A549 (cell line): ENCODE measurements around the gene PDCD2. TPM values are rescaled to one million over a fixed set of nuclear protein-coding genes. Genes with fewer than 3 reads are reported as not detected.

ENCODE experiments used
- ATAC-seq, 2 experiments: fragments of 200-7000 bp in 1 of 2; fragments of >200 bp in 1 of 2; cut with Nextera tagmentation in 1 of 2; cut with Tn5 transposase in 1 of 2; 3 replicates each; pipeline versions ENCODE4 v1.8.0 to v1.9.1; 2018 to 2020; ENCODE audit warnings: mild to moderate bottlenecking in 1 of 2, moderate library complexity in 1 of 2
- CTCF ChIA-PET: fragments of 300-600 bp; sonication (Branson Sonifier 250); formaldehyde crosslinking; extraction: SDS; loops from one replicate; lab custom pipeline; 2021; ENCODE audit warnings: antibody characterized with exemption, inconsistent platforms; lab: Yijun Ruan, JAX
- POLR2A ChIA-PET: fragments of 350-600 bp; formaldehyde crosslinking; extraction: SDS; loops from one replicate; lab custom pipeline; 2021; ENCODE audit warnings: antibody characterized with exemption, inconsistent platforms; lab: Yijun Ruan, JAX
- DNase-seq, 2 experiments: peaks; one replicate each; pipeline versions ENCODE4 v3.0.0 to v3.0.0-alpha.2; 2011 to 2016; ENCODE audit warnings: low read depth in 1 of 2, low spot score in 1 of 2
- FAIRE-seq: peaks from 2 replicates; lab custom pipeline; 2011; peaks lifted over from hg19 to GRCh38; lab: Jason Lieb, UNC
- H3K27ac ChIP-seq, 2 experiments: fragments of >200 bp; sonication (Bioruptor Twin); formaldehyde crosslinking; 3 replicates each; pipeline ENCODE4 v1.5.1; 2016 to 2017
- H3K4me1 ChIP-seq: fragments of >200 bp; sonication (Bioruptor Twin); formaldehyde crosslinking; 3 replicates; pipeline ENCODE4 v1.6.1; 2016
- H3K4me2 ChIP-seq: fragments of >200 bp; sonication (Bioruptor Twin); formaldehyde crosslinking; 3 replicates; pipeline ENCODE4 v1.6.1; 2016
- H3K4me3 ChIP-seq: fragments of >200 bp; sonication (Bioruptor Twin); formaldehyde crosslinking; 3 replicates; pipeline ENCODE4 v1.5.1; 2016
- H3K9me3 ChIP-seq: fragments of >200 bp; sonication (Bioruptor Twin); formaldehyde crosslinking; 3 replicates; pipeline ENCODE4 v1.6.1; 2016
- BCL3 ChIP-seq: fragments of >200 bp; sonication (Bioruptor Twin); formaldehyde crosslinking; IDR thresholded peaks from 3 replicates; pipeline ENCODE4 v1.6.1; 2016
- CBX2 ChIP-seq: fragments of 200-600 bp; sonication (generic); IDR thresholded peaks from 2 replicates; pipeline ENCODE4 v1.6.1; 2016; ENCODE audit warnings: low read depth, mild to moderate bottlenecking, borderline replicate concordance
- CHD2 ChIP-seq: fragments of 150-350 bp; IDR thresholded peaks from 2 replicates; pipeline ENCODE4 v1.6.1; 2014; ENCODE audit warnings: low read length; ENCODE audit not compliant: partially characterized antibody
- EHF ChIP-seq: fragments of 250-450 bp; sonication (Bioruptor Pico); IDR thresholded peaks from 2 replicates; pipeline ENCODE4 v1.5.0; 2020; ENCODE audit warnings: mild to moderate bottlenecking
- EP300 ChIP-seq, 2 experiments: fragments of >200 bp; sonication (Bioruptor Twin); formaldehyde crosslinking; IDR thresholded peaks; 2 replicates in 1 of 2; 3 replicates in 1 of 2; pipeline ENCODE4 v1.6.1; 2016 to 2017
- FOSL2 ChIP-seq, 2 experiments: fragments of 450-650 bp in 1 of 2; fragments of >200 bp in 1 of 2; sonication (Bioruptor Twin) in 1 of 2; formaldehyde crosslinking; IDR thresholded peaks; 2 replicates each; pipeline versions ENCODE4 v1.5.0 to v1.6.1; 2016 to 2020; ENCODE audit warnings: mild to moderate bottlenecking in 1 of 2, moderate library complexity in 1 of 2
- HOXB5 ChIP-seq: fragments of 250-450 bp; sonication (Bioruptor Pico); IDR thresholded peaks from 2 replicates; pipeline ENCODE4 v1.5.0; 2020; ENCODE audit warnings: mild to moderate bottlenecking, moderate library complexity
- JUNB ChIP-seq: fragments of >200 bp; sonication (Bioruptor Twin); formaldehyde crosslinking; IDR thresholded peaks from 2 replicates; pipeline ENCODE4 v1.6.1; 2016
- KDM1A ChIP-seq: fragments of 200-600 bp; sonication (generic); IDR thresholded peaks from 2 replicates; pipeline ENCODE4 v1.6.1; 2016; ENCODE audit warnings: low read depth, mild to moderate bottlenecking
- MAX ChIP-seq: IDR thresholded peaks from 2 replicates; pipeline ENCODE4 v1.6.1; 2012
- MYC ChIP-seq: IDR thresholded peaks from 2 replicates; pipeline ENCODE4 v1.6.1; 2012; ENCODE audit warnings: mild to moderate bottlenecking, inconsistent platforms, low read length, improper control_type of control experiment, borderline replicate concordance
- NFE2L2 ChIP-seq: fragments of 150-350 bp; conservative IDR thresholded peaks from 2 replicates; pipeline ENCODE4 v1.6.1; 2014; ENCODE audit warnings: low read length
- NPAS2 ChIP-seq: fragments of 250-450 bp; sonication (Bioruptor Pico); IDR thresholded peaks from 2 replicates; pipeline ENCODE4 v1.8.0; 2022; ENCODE audit warnings: mild to moderate bottlenecking, moderate library complexity, borderline replicate concordance
- NR3C1 ChIP-seq: fragments of >200 bp; sonication (Bioruptor Twin); formaldehyde crosslinking; IDR thresholded peaks from 3 replicates; pipeline ENCODE4 v1.6.1; 2017
- POLR2AphosphoS2 ChIP-seq: conservative IDR thresholded peaks from 2 replicates; pipeline ENCODE4 v1.6.1; 2012; ENCODE audit warnings: low read length, improper control_type of control experiment, inconsistent platforms
- RAD21 ChIP-seq, 2 experiments: fragments of >200 bp in 1 of 2; sonication (Bioruptor Twin) in 1 of 2; formaldehyde crosslinking in 1 of 2; IDR thresholded peaks in 1 of 2; conservative IDR thresholded peaks in 1 of 2; 2 replicates in 1 of 2; 3 replicates in 1 of 2; pipeline ENCODE4 v1.6.1; 2012 to 2018; ENCODE audit warnings: inconsistent platforms in 1 of 2
- RFX5 ChIP-seq: fragments of 450-650 bp; IDR thresholded peaks from 2 replicates; pipeline ENCODE4 v1.7.1; 2014; ENCODE audit warnings: antibody characterized with exemption, mild to moderate bottlenecking, moderate library complexity
- SREBF2 ChIP-seq: fragments of 450-650 bp; IDR thresholded peaks from 2 replicates; pipeline ENCODE4 v1.6.1; 2014; ENCODE audit warnings: mild to moderate bottlenecking, moderate library complexity
- TP53 ChIP-seq: fragments of 250-450 bp; sonication (Bioruptor Pico); IDR thresholded peaks from 2 replicates; pipeline ENCODE4 v1.5.0; 2021; ENCODE audit warnings: mild to moderate bottlenecking, moderate library complexity
- ZC3H11A ChIP-seq: fragments of 450-650 bp; IDR thresholded peaks from 2 replicates; pipeline ENCODE4 v1.6.1; 2014; ENCODE audit warnings: antibody characterized with exemption, mild to moderate bottlenecking
- ZFP36 ChIP-seq: fragments of 450-650 bp; IDR thresholded peaks from 2 replicates; pipeline ENCODE4 v1.6.1; 2014; ENCODE audit warnings: borderline replicate concordance; ENCODE audit not compliant: partially characterized antibody
- ZNF302 ChIP-seq: fragments of 250-450 bp; sonication (Bioruptor Pico); IDR thresholded peaks from 2 replicates; pipeline ENCODE4 v1.9.0; 2021; ENCODE audit warnings: inconsistent platforms, mild to moderate bottlenecking, moderate library complexity
- WGBS: methylation state at CpG from one replicate; pipeline ENCODE4 v1.1.6; 2017; ENCODE audit errors: missing lambda C conversion rate; 5-methylcytosine and 5-hydroxymethylcytosine counted together
- polyA plus RNA-seq, 4 experiments: library from polyadenylated mRNA; depleted of rRNA in 3 of 4; stranded (reverse); fragments of >200 nt; fragmentation: RNase III in 1 of 4; extraction: RNeasy Plus Mini Kit Qiagen cat#74134 plus additional on column Dnase treatment in 1 of 4; gene quantifications; 2 replicates in 3 of 4; 3 replicates in 1 of 4; pipeline ENCODE4 v1.2.3, GENCODE V29; 2011 to 2017
- TF ChIP-seq, protein P1 (sequence below): fragments of 450-650 bp; IDR thresholded peaks from 2 replicates; pipeline ENCODE4 v1.6.1; 2014; ENCODE audit warnings: antibody characterized with exemption
- TF ChIP-seq, protein P2 (sequence below): IDR thresholded peaks from 2 replicates; pipeline ENCODE4 v1.6.1; 2012
- TF ChIP-seq, protein P3 (sequence below): fragments of >200 bp; sonication (Bioruptor Twin); formaldehyde crosslinking; IDR thresholded peaks from 3 replicates; pipeline ENCODE4 v1.5.1; 2016
- TF ChIP-seq, protein P4 (sequence below): IDR thresholded peaks from 2 replicates; pipeline ENCODE4 v1.6.1; 2012; ENCODE audit warnings: low read depth, borderline replicate concordance
- TF ChIP-seq, protein P5 (sequence below): fragments of >200 bp; sonication (Bioruptor Twin); formaldehyde crosslinking; IDR thresholded peaks from 2 replicates; pipeline ENCODE4 v1.6.1; 2016

PDCD2 gene
- polyA plus RNA-seq, 2 of the 4 experiments (the other 2 are of a cell fraction) = 52.6 to 90.0 TPM

DNA sequence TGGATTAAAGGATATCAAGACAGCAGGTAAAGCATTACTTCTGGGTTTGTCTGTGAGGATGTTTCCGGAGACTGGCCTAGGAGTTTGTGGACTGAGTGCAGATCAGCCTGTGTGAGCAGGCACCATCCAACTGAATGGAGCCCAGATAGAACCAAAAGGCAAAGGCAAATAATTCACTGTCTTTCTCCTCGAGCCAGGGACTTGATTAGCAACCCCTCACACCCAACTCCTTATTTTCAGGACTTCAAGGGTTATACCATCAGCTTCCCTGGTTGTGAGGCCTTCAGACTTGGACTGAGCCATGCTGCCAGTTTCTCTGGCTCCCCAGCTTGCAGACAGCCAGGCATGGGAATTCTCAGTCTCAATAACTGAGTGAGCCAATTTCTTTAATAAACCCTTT, 50.6 kb downstream of the PDCD2 start:
- CTCF ChIA-PET = interaction anchor here (1.1 to 1.4 kb wide), 2 partner anchors 744 to 1577 kb away, joined by 3 to 4 read pairs; no protein-coding TSS in a partner anchor
- DNase-seq = no peak

GRCh38 chr6:170532867-170533488, 51.5 kb downstream of the PDCD2 start:
- Histone ChIP-seq H3K4me3 (no peak overlapping the region), H3K4me2 (no peak overlapping the region), H3K9me3 (no peaks in the 10 kb centered on the region), H3K4me1 (no peaks in the 10 kb centered on the region), H3K27ac (no peak overlapping the region)
- CTCF ChIA-PET = interaction anchor here (0.6 to 1.7 kb wide), 5 partner anchors 701 to 1639 kb away, joined by 3 to 4 read pairs (median 3); no protein-coding TSS in a partner anchor
- FAIRE-seq = no peak
- no peak for DNase-seq
- TF ChIP-seq ZNF302 (CRISPR knock-in tag) (no peak), ZFP36 (no peak), BCL3 (no peak), MYC (no peak), KDM1A (no peak), RFX5 (no peak), CBX2 (no peak), TP53 (CRISPR knock-in tag) (no peak), NPAS2 (CRISPR knock-in tag) (no peak)
- TF ChIP-seq, protein P1, sequence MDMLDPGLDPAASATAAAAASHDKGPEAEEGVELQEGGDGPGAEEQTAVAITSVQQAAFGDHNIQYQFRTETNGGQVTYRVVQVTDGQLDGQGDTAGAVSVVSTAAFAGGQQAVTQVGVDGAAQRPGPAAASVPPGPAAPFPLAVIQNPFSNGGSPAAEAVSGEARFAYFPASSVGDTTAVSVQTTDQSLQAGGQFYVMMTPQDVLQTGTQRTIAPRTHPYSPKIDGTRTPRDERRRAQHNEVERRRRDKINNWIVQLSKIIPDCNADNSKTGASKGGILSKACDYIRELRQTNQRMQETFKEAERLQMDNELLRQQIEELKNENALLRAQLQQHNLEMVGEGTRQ = no peak
- 95% methylated on average over 7 of the region's 7 CpGs for WGBS
- POLR2A ChIA-PET = no interaction called here
- no peak for ATAC-seq

More for the DNA sequence above, 50.6 kb downstream of the PDCD2 start:
- POLR2A ChIA-PET = no interaction called here
- TF ChIP-seq, protein P2, sequence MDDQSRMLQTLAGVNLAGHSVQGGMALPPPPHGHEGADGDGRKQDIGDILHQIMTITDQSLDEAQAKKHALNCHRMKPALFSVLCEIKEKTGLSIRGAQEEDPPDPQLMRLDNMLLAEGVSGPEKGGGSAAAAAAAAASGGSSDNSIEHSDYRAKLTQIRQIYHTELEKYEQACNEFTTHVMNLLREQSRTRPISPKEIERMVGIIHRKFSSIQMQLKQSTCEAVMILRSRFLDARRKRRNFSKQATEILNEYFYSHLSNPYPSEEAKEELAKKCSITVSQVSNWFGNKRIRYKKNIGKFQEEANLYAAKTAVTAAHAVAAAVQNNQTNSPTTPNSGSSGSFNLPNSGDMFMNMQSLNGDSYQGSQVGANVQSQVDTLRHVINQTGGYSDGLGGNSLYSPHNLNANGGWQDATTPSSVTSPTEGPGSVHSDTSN = no peak
- TF ChIP-seq HOXB5 (CRISPR knock-in tag) (no peak), KDM1A (no peak), NFE2L2 (no peak), JUNB (no peak), EP300 (IDR thresholded peaks at IDR 0.05) (no peak), CHD2 (no peak), RAD21 (conservative IDR thresholded peaks at IDR 0.05 in 1 of 2, IDR thresholded peaks at IDR 0.05 in 1 of 2) (no peak), EHF (CRISPR knock-in tag) (no peak), FOSL2 (IDR thresholded peaks at IDR 0.05) (no peak), FOSL2 (CRISPR knock-in tag; IDR thresholded peaks at IDR 0.05) (no peak), ZC3H11A (no peak), ZNF302 (CRISPR knock-in tag) (no peak), SREBF2 (no peak), POLR2AphosphoS2 (no peak), MAX (no peak), NR3C1 (no peak)
- TF ChIP-seq, protein P3, sequence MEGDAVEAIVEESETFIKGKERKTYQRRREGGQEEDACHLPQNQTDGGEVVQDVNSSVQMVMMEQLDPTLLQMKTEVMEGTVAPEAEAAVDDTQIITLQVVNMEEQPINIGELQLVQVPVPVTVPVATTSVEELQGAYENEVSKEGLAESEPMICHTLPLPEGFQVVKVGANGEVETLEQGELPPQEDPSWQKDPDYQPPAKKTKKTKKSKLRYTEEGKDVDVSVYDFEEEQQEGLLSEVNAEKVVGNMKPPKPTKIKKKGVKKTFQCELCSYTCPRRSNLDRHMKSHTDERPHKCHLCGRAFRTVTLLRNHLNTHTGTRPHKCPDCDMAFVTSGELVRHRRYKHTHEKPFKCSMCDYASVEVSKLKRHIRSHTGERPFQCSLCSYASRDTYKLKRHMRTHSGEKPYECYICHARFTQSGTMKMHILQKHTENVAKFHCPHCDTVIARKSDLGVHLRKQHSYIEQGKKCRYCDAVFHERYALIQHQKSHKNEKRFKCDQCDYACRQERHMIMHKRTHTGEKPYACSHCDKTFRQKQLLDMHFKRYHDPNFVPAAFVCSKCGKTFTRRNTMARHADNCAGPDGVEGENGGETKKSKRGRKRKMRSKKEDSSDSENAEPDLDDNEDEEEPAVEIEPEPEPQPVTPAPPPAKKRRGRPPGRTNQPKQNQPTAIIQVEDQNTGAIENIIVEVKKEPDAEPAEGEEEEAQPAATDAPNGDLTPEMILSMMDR = no peak
- TF ChIP-seq, protein P4, sequence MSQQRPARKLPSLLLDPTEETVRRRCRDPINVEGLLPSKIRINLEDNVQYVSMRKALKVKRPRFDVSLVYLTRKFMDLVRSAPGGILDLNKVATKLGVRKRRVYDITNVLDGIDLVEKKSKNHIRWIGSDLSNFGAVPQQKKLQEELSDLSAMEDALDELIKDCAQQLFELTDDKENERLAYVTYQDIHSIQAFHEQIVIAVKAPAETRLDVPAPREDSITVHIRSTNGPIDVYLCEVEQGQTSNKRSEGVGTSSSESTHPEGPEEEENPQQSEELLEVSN = no peak
- TF ChIP-seq, protein P1 = no peak
- TF ChIP-seq, protein P5, sequence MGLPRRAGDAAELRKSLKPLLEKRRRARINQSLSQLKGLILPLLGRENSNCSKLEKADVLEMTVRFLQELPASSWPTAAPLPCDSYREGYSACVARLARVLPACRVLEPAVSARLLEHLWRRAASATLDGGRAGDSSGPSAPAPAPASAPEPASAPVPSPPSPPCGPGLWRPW = no peak
- no peaks in the 10 kb centered on the region for H3K4me1 ChIP-seq
- no peak overlapping the region for H3K4me3 ChIP-seq
- no peaks in the 10 kb centered on the region for H3K9me3 ChIP-seq
- FAIRE-seq = no peak
- ATAC-seq = no peak
- WGBS = 96% methylated on average over 2 of the region's 2 CpGs
- H3K27ac ChIP-seq = no peak overlapping the region
- H3K4me2 ChIP-seq = no peak overlapping the region
